Measurements from ENCODE around the gene CHST6. TPM values are rescaled to one million over a fixed set of nuclear protein-coding genes. Genes with fewer than 3 reads are reported as not detected.

CHST6 gene
- total and polyA plus RNA-seq, 8 donors: 1.3 to 3.9 (median 1.6) TPM

GRCh38 chr16:75452464-75453190 lies 42.6 kb downstream of the CHST6 start:
- intact Hi-C loops (cut with DNase I): no loop called here
- Histone ChIP-seq H3K36me3 (peaks cover 0 to 19% of the 10 kb centered on the region in 2 donors), H3K4me3 (no peak overlapping the region), H3K27ac (no peak overlapping the region), H3K9me3 (no peaks in the 10 kb centered on the region), H3K4me1 (peaks cover 3 to 6% of the 10 kb centered on the region in 2 donors), H3K27me3 (no peaks in the 10 kb centered on the region)
- DNase-seq (no peak), ATAC-seq (peak; percentile 76)
- TF ChIP-seq CTCF (IDR thresholded peaks at IDR 0.05): no peak

GRCh38 chr16:75446416-75446815 lies 48.8 kb downstream of the CHST6 start:
- Histone ChIP-seq H3K4me1 (no peaks in the 10 kb centered on the region), H3K27me3 (no peaks in the 10 kb centered on the region), H3K9me3 (no peaks in the 10 kb centered on the region), H3K27ac (no peak overlapping the region), H3K36me3 (peaks cover 0 to 25% of the 10 kb centered on the region in 2 donors), H3K4me3 (no peak overlapping the region)
- TF ChIP-seq CTCF (IDR thresholded peaks at IDR 0.05): no peak
- DNase-seq (no peak), ATAC-seq (no peak)
- intact Hi-C loops (cut with DNase I): no loop called here

- intact Hi-C loops (cut with DNase I): no loop called here
- ATAC-seq (no peak), DNase-seq (no peak)
- Histone ChIP-seq H3K4me1 (no peaks in the 10 kb centered on the region), H3K36me3 (peaks cover 0 to 14% of the 10 kb centered on the region in 2 donors), H3K4me3 (no peak overlapping the region), H3K27ac (no peak overlapping the region), H3K9me3 (no peaks in the 10 kb centered on the region), H3K27me3 (no peaks in the 10 kb centered on the region)
- no peak for TF ChIP-seq CTCF (IDR thresholded peaks at IDR 0.05)
Measured at GRCh38 chr16:75445298-75445697, 49.9 kb downstream of the CHST6 start.

GRCh38 chr16:75443298-75443697 lies 51.9 kb downstream of the CHST6 start:
- Histone ChIP-seq H3K27ac (no peak overlapping the region), H3K4me1 (no peaks in the 10 kb centered on the region), H3K27me3 (no peaks in the 10 kb centered on the region), H3K9me3 (no peaks in the 10 kb centered on the region), H3K4me3 (no peak overlapping the region), H3K36me3 (peaks cover 0 to 14% of the 10 kb centered on the region in 2 donors)
- intact Hi-C loops (cut with DNase I): no loop called here
- no peak for ATAC-seq
- TF ChIP-seq CTCF (IDR thresholded peaks at IDR 0.05): no peak
- DNase-seq: no peak

GRCh38 chr16:75433732-75434413 lies 61.4 kb downstream of the CHST6 start:
- H3K4me3 ChIP-seq: peak overlapping the region; percentile 98 to 99
- H3K4me1 ChIP-seq: peaks cover 6 to 33% of the 10 kb centered on the region in 2 donors
- peak in 3 of 4 donors; percentile 81 to 92 (median 90) for DNase-seq
- H3K36me3 ChIP-seq: no peaks in the 10 kb centered on the region
- no peaks in the 10 kb centered on the region for H3K9me3 ChIP-seq
- peak overlapping the region; percentile 96 to 97 for H3K27ac ChIP-seq
- peak; percentile 77 for ATAC-seq
- intact Hi-C loops (cut with DNase I): no loop called here
- H3K27me3 ChIP-seq: no peaks in the 10 kb centered on the region
- no peak for TF ChIP-seq CTCF (IDR thresholded peaks at IDR 0.05)
